Keratinocyte (primary cell): ENCODE results near the gene ASIC2.

Experiments used
- CTCF ChIP-seq, 3 experiments: IDR thresholded peaks in 1 of 3; conservative IDR thresholded peaks in 1 of 3; optimal IDR thresholded peaks in 1 of 3; 2 replicates in 2 of 3; 3 replicates in 1 of 3; pipeline versions ENCODE3 to v1.5.1; 2011; ENCODE audit warnings: low read length in 3 of 3, mild to moderate bottlenecking in 3 of 3, moderate library complexity in 2 of 3, control low read depth in 1 of 3, inconsistent platforms in 1 of 3; ENCODE audit not compliant: insufficient read depth in 2 of 3; ENCODE audit errors: extremely low read depth in 1 of 3
- EZH2 ChIP-seq: IDR thresholded peaks from one replicate; pipeline ENCODE4 v1.6.1; 2012; ENCODE audit warnings: inconsistent platforms, mild to moderate bottlenecking, low read length, moderate library complexity

- no peak for TF ChIP-seq EZH2
- no peak for TF ChIP-seq CTCF (optimal IDR thresholded peaks at IDR 0.05 in 1 of 3, IDR thresholded peaks at IDR 0.05 in 1 of 3, conservative IDR thresholded peaks at IDR 0.05 in 1 of 3; ENCODE audit: extremely low read depth in 1 of 3, insufficient read depth in 2 of 3, low read length in 3 of 3)
Observed at GRCh38 chr17:33178681-33179080, 114.4 kb downstream of the ASIC2 start.
